Fibroblast of peridontal ligament (primary cell): ENCODE data around the gene EHMT2.
A peak's percentile ranks its signal among the peaks of the same experiment; 100 is the strongest.
"Not testable (repeated sequence)": the region's sequence is repeated elsewhere in the genome, so short reads cannot be mapped to it uniquely, and the experiment has no call there.

Experiments
- DNase-seq: peaks from one replicate; pipeline ENCODE4 v3.0.0-alpha.2; 2010; ENCODE audit errors: extremely low read depth

EHMT2 gene

GRCh38 chr6:31838114-31838553 is 59.4 kb downstream of the EHMT2 start:
- not testable (repeated sequence) for DNase-seq

GRCh38 chr6:31837369-31838113 is 60.0 kb downstream of the EHMT2 start:
- DNase-seq, result no peak

- DNase-seq, result peak; percentile 71
Measured at GRCh38 chr6:31836474-31837368, 60.8 kb downstream of the EHMT2 start.

GRCh38 chr6:31836047-31836473 is 61.4 kb downstream of the EHMT2 start:
- DNase-seq, result no peak

GRCh38 chr6:31834367-31835250 is 62.9 kb downstream of the EHMT2 start:
- peak; percentile 85 for DNase-seq

GRCh38 chr6:31831350-31832215 is 65.9 kb downstream of the EHMT2 start:
- no peak for DNase-seq

GRCh38 chr6:31830886-31831335 is 66.6 kb downstream of the EHMT2 start:
- no peak for DNase-seq
